ENCODE measurements around the gene MED12. TPM values are rescaled to one million over a fixed set of nuclear protein-coding genes. Genes with fewer than 3 reads are reported as not detected.

The MED12 gene
- total and polyA plus RNA-seq, 7 experiments from 2014 or later: 12.5 to 104 (median 73.3) TPM

GRCh38 chrX:71181910-71182799 lies 63.8 kb downstream of the MED12 start:
- Histone ChIP-seq H3K36me3 (ENCODE audit: control insufficient read depth in 2 of 3, insufficient read depth in 3 of 3, low read length in 3 of 3) (no peaks in the 10 kb centered on the region), H3K9me3 (ENCODE audit: control insufficient read depth in 2 of 3, low read length in 3 of 3) (no peaks in the 10 kb centered on the region), H3K27me3 (ENCODE audit: control insufficient read depth in 2 of 2, insufficient read depth in 2 of 2, low read length in 2 of 2) (no peaks in the 10 kb centered on the region), H3K4me3 (ENCODE audit: low read length) (peak overlapping the region; percentile 85), H3K4me1 (ENCODE audit: control insufficient read depth in 2 of 2, insufficient read depth in 2 of 2, low read length in 2 of 2) (peaks cover 0 to 10% of the 10 kb centered on the region in 2 donors), H3K27ac (ENCODE audit: low read depth, low read length) (peak overlapping the region; percentile 94)
- Mint-ChIP-seq H3K27me3 (no peaks in the 10 kb centered on the region), H3K9me3 (peaks cover 0 to 1% (median 0%) of the 10 kb centered on the region in 11 donors), H3K36me3 (peaks cover 0 to 7% (median 0%) of the 10 kb centered on the region in 5 donors), H3K27ac (peak overlapping the region; percentile 95 to 100 (median 98)), H3K4me1 (peaks cover 0 to 28% (median 21%) of the 10 kb centered on the region in 7 donors), H3K4me3 (peak overlapping the region; percentile 83 to 98 (median 96))
- POLR2A ChIA-PET: interaction anchor here (0.6 to 3.8 kb wide), 21 partner anchors 10 to 351 kb away, joined by 3 to 50 read pairs (median 5); partner anchors contain the start of genes IL2RG, MED12, NONO and OGT
- ATAC-seq (peak; percentile 95), DNase-seq (peak; percentile 42 to 86 (median 80))
- CTCF ChIA-PET: interaction anchor here (0.9 to 1.8 kb wide), 6 partner anchors 14 to 184 kb away, joined by 3 to 5 read pairs (median 3); partner anchors contain the start of genes MED12 and TAF1
- intact Hi-C loops (cut with micrococcal nuclease): loop anchor here (1.0 to 10.0 kb wide), 14 partner anchors 14 to 1093 kb away; partner anchors contain the start of genes NONO (in 2 of the 2), OGT (in 2 of the 2), SNX12 (in 2 of the 2) and TAF1 (in 2 of the 2)

- CTCF ChIA-PET: interaction anchor here (1.0 to 1.8 kb wide), 5 partner anchors 14 to 183 kb away, joined by 3 to 5 read pairs (median 3); partner anchors contain the start of genes MED12 and TAF1
- ATAC-seq (no peak), DNase-seq (no peak)
- Mint-ChIP-seq H3K4me3 (peak overlapping the region; percentile 83 to 98 (median 96)), H3K9me3 (peaks cover 0 to 1% (median 0%) of the 10 kb centered on the region in 11 donors), H3K27me3 (no peaks in the 10 kb centered on the region), H3K27ac (peak overlapping the region; percentile 95 to 100 (median 98)), H3K4me1 (peaks cover 0 to 27% (median 21%) of the 10 kb centered on the region in 7 donors), H3K36me3 (peaks cover 0 to 4% (median 0%) of the 10 kb centered on the region in 5 donors)
- intact Hi-C loops (cut with micrococcal nuclease): loop anchor here (1.0 to 10.0 kb wide), 14 partner anchors 13 to 1092 kb away; partner anchors contain the start of genes NONO (in 2 of the 2), OGT (in 2 of the 2), SNX12 (in 2 of the 2) and TAF1 (in 2 of the 2)
- H3K27me3 ChIP-seq (ENCODE audit: control insufficient read depth in 2 of 2, insufficient read depth in 2 of 2, low read length in 2 of 2): no peaks in the 10 kb centered on the region
- peak overlapping the region; percentile 85 for H3K4me3 ChIP-seq (ENCODE audit: low read length)
- no peaks in the 10 kb centered on the region for H3K36me3 ChIP-seq (ENCODE audit: control insufficient read depth in 2 of 3, insufficient read depth in 3 of 3, low read length in 3 of 3)
- H3K4me1 ChIP-seq (ENCODE audit: control insufficient read depth in 2 of 2, insufficient read depth in 2 of 2, low read length in 2 of 2): peaks cover 0 to 10% of the 10 kb centered on the region in 2 donors
- POLR2A ChIA-PET: interaction anchor here (1.0 to 3.8 kb wide), 11 partner anchors 14 to 350 kb away, joined by 3 to 50 read pairs (median 7); partner anchors contain the start of genes IL2RG, MED12, NONO and OGT
- peak overlapping the region; percentile 94 for H3K27ac ChIP-seq (ENCODE audit: low read depth, low read length)
- no peaks in the 10 kb centered on the region for H3K9me3 ChIP-seq (ENCODE audit: control insufficient read depth in 2 of 3, low read length in 3 of 3)
These were observed 64.5 kb downstream of the MED12 start for GRCh38 chrX:71182871-71183270.

DNA sequence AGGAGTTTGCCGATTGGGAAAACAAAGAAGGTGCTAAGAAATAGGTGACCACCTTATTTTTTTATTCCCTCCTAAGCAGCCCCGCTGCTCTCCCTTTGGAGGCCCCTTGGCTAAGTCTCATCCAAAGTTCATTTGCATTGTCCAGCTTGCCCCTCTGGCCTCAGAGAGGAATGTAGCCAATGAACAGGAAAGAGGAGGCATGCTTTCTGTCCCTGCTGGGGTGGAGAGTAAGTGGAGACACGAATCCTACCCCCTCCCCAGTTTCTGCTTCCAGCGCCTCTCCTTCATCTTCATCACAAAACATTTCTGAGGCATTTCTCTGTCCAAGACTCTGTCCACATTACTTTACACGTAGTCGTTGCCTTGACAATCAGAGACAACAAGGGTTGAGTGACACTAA lies 64.9 kb downstream of the MED12 start:
- H3K9me3 ChIP-seq (ENCODE audit: control insufficient read depth in 2 of 3, low read length in 3 of 3): no peaks in the 10 kb centered on the region
- peak overlapping the region in 2 of 9 donors; percentile 23 to 100 for H3K27ac Mint-ChIP-seq
- peaks cover 0 to 1% (median 0%) of the 10 kb centered on the region in 11 donors for H3K9me3 Mint-ChIP-seq
- peaks cover 0 to 2% (median 0%) of the 10 kb centered on the region in 5 donors for H3K36me3 Mint-ChIP-seq
- H3K27me3 ChIP-seq (ENCODE audit: control insufficient read depth in 2 of 2, insufficient read depth in 2 of 2, low read length in 2 of 2): no peaks in the 10 kb centered on the region
- no peaks in the 10 kb centered on the region for H3K27me3 Mint-ChIP-seq
- no peak for DNase-seq
- POLR2A ChIA-PET: interaction anchor here (2.2 to 3.8 kb wide), 4 partner anchors 14 to 182 kb away, joined by 25 to 50 read pairs (median 30); partner anchors contain the start of genes NONO, TAF1 and ZMYM3
- no peak overlapping the region for H3K4me3 ChIP-seq (ENCODE audit: low read length)
- no peak overlapping the region for H3K27ac ChIP-seq (ENCODE audit: low read depth, low read length)
- ATAC-seq: no peak
- peak overlapping the region in 1 of 10 donors; percentile 95 for H3K4me3 Mint-ChIP-seq
- CTCF ChIA-PET: no interaction called here
- intact Hi-C loops (cut with micrococcal nuclease): loop anchor here (2.0 to 10.0 kb wide), 8 partner anchors 36 to 1091 kb away; partner anchors contain the start of genes OGT (in 2 of the 2), IGBP1 (in 1 of the 2), IL2RG (in 1 of the 2) and NONO (in 1 of the 2)
- H3K4me1 Mint-ChIP-seq: peaks cover 0 to 24% (median 21%) of the 10 kb centered on the region in 7 donors
- H3K36me3 ChIP-seq (ENCODE audit: control insufficient read depth in 2 of 3, insufficient read depth in 3 of 3, low read length in 3 of 3): no peaks in the 10 kb centered on the region
- peaks cover 0 to 10% of the 10 kb centered on the region in 2 donors for H3K4me1 ChIP-seq (ENCODE audit: control insufficient read depth in 2 of 2, insufficient read depth in 2 of 2, low read length in 2 of 2)

- Histone ChIP-seq H3K27me3 (ENCODE audit: control insufficient read depth in 2 of 2, insufficient read depth in 2 of 2, low read length in 2 of 2) (no peaks in the 10 kb centered on the region), H3K4me1 (ENCODE audit: control insufficient read depth in 2 of 2, insufficient read depth in 2 of 2, low read length in 2 of 2) (peaks cover 0 to 10% of the 10 kb centered on the region in 2 donors), H3K9me3 (ENCODE audit: control insufficient read depth in 2 of 3, low read length in 3 of 3) (no peaks in the 10 kb centered on the region), H3K36me3 (ENCODE audit: control insufficient read depth in 2 of 3, insufficient read depth in 3 of 3, low read length in 3 of 3) (no peaks in the 10 kb centered on the region), H3K27ac (ENCODE audit: low read depth, low read length) (no peak overlapping the region), H3K4me3 (ENCODE audit: low read length) (no peak overlapping the region)
- peaks cover 0 to 1% (median 0%) of the 10 kb centered on the region in 11 donors for H3K9me3 Mint-ChIP-seq
- H3K4me1 Mint-ChIP-seq: peaks cover 0 to 22% (median 19%) of the 10 kb centered on the region in 7 donors
- intact Hi-C loops (cut with micrococcal nuclease): loop anchor here (5.0 to 10.0 kb wide), 6 partner anchors 37 to 1091 kb away; partner anchors contain the start of genes OGT (in 2 of the 2), IGBP1 (in 1 of the 2), IL2RG (in 1 of the 2) and RPS4X (in 1 of the 2)
- DNase-seq: no peak
- peaks cover 0 to 2% (median 0%) of the 10 kb centered on the region in 5 donors for H3K36me3 Mint-ChIP-seq
- no peak for ATAC-seq
- no peaks in the 10 kb centered on the region for H3K27me3 Mint-ChIP-seq
- CTCF ChIA-PET: no interaction called here
- POLR2A ChIA-PET: interaction anchor here (0.9 to 1.7 kb wide), 4 partner anchors 14 to 343 kb away, joined by 3 to 5 read pairs (median 4); partner anchors contain the start of gene ZMYM3
- no peak overlapping the region for H3K4me3 Mint-ChIP-seq
- peak overlapping the region in 2 of 9 donors; percentile 54 to 62 for H3K27ac Mint-ChIP-seq
These were observed 65.7 kb downstream of the MED12 start for GRCh38 chrX:71184092-71184491.

GRCh38 chrX:71184803-71185495 lies 66.6 kb downstream of the MED12 start:
- POLR2A ChIA-PET: interaction anchor here (0.9 to 1.7 kb wide), 4 partner anchors 11 to 342 kb away, joined by 3 to 5 read pairs (median 4); no protein-coding TSS in a partner anchor
- no peak for DNase-seq

More at GRCh38 chrX:71184803-71185495, 66.6 kb downstream of the MED12 start:
- no peak overlapping the region for H3K27ac ChIP-seq (ENCODE audit: low read depth, low read length)
- no peaks in the 10 kb centered on the region for H3K27me3 Mint-ChIP-seq
- H3K36me3 ChIP-seq (ENCODE audit: control insufficient read depth in 2 of 3, insufficient read depth in 3 of 3, low read length in 3 of 3): no peaks in the 10 kb centered on the region
- H3K4me3 Mint-ChIP-seq: no peak overlapping the region
- CTCF ChIA-PET: no interaction called here
- peaks cover 0 to 1% (median 0%) of the 10 kb centered on the region in 11 donors for H3K9me3 Mint-ChIP-seq
- H3K36me3 Mint-ChIP-seq: peaks cover 0 to 2% (median 0%) of the 10 kb centered on the region in 5 donors
- H3K4me1 ChIP-seq (ENCODE audit: control insufficient read depth in 2 of 2, insufficient read depth in 2 of 2, low read length in 2 of 2): peaks cover 0 to 10% of the 10 kb centered on the region in 2 donors
- peak overlapping the region in 7 of 9 donors; percentile 27 to 84 (median 62) for H3K27ac Mint-ChIP-seq
- H3K4me1 Mint-ChIP-seq: peaks cover 0 to 22% (median 16%) of the 10 kb centered on the region in 7 donors
- ATAC-seq: no peak
- H3K9me3 ChIP-seq (ENCODE audit: control insufficient read depth in 2 of 3, low read length in 3 of 3): no peaks in the 10 kb centered on the region
- H3K27me3 ChIP-seq (ENCODE audit: control insufficient read depth in 2 of 2, insufficient read depth in 2 of 2, low read length in 2 of 2): no peaks in the 10 kb centered on the region
- intact Hi-C loops (cut with micrococcal nuclease): loop anchor here (5.0 to 10.0 kb wide), 6 partner anchors 38 to 1090 kb away; partner anchors contain the start of genes OGT (in 2 of the 2), IGBP1 (in 1 of the 2), IL2RG (in 1 of the 2) and RPS4X (in 1 of the 2)
- no peak overlapping the region for H3K4me3 ChIP-seq (ENCODE audit: low read length)
